Measurements from ENCODE around the gene CELF3.
"Not testable (repeated sequence)": the region's sequence is repeated elsewhere in the genome, so short reads cannot be mapped to it uniquely, and the experiment has no call there.

Gene CELF3

DNA sequence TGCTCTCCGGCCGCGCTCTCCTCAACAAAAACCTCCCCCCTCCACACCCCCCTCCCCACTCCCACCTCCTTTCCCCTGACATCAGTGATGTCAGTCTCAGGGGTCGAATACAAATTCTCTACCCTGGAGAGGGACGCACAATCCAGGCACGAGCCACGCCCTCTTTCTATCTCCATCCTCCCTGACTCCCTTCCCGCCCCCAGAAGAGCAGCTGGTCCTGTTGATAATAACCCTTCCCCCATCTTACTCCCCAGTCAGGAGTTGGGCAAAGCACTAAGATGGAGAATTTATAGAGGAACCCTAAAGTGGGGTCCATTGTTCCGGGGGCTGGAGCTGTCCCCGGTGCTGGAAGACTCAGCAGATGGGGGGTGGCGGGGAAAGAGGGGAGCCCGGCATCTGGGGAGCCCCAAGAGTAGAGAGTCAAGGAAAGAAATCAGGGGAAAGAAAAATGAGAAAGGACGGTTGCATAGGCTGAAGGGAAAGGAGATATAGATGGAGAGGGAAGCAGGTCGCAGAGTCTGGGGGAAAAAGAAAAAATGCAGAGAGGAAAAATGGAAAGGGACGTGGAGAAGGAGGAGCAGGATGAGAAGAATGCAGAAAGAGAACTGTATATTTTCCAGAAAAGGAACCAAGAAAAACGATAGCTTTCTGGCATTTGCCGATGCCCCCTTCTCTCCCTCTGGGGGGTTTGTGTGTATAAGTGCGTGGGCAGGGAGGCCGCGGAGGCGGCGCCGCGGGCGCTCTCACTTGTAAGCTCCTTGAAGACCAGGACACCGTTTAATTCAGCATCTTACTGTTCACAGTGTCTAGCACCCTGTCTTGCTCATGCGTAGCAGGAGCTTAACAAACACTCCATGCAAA is at the start of gene CELF3:
CELF3 (minus strand) TSS at position 33 of the 861 bp plus-strand sequence. CDS start 783 bp downstream, outside the sequence.
- DNase-seq (ENCODE audit: low spot score): peak; percentile 44

DNA sequence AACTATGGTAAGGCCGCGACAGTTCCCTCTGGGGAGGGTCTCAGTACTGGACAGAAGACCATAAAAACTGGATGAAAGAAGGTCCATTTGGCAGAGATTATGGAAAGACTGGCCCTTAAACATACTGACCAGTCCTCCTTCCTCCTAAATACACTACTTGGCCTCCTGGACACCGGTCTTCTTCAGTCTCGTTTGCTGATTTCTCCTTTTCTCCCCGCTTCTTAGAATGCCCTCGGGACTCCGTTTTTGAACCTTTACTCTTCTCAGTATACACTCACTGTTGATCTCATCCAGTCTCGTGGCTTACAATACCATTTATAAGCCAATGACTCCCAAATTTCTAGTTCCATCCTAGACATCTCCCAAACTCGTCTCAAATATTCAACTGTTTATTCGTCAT is 47.4 kb upstream of the CELF3 start:
- DNase-seq (ENCODE audit: low spot score): no peak

DNA sequence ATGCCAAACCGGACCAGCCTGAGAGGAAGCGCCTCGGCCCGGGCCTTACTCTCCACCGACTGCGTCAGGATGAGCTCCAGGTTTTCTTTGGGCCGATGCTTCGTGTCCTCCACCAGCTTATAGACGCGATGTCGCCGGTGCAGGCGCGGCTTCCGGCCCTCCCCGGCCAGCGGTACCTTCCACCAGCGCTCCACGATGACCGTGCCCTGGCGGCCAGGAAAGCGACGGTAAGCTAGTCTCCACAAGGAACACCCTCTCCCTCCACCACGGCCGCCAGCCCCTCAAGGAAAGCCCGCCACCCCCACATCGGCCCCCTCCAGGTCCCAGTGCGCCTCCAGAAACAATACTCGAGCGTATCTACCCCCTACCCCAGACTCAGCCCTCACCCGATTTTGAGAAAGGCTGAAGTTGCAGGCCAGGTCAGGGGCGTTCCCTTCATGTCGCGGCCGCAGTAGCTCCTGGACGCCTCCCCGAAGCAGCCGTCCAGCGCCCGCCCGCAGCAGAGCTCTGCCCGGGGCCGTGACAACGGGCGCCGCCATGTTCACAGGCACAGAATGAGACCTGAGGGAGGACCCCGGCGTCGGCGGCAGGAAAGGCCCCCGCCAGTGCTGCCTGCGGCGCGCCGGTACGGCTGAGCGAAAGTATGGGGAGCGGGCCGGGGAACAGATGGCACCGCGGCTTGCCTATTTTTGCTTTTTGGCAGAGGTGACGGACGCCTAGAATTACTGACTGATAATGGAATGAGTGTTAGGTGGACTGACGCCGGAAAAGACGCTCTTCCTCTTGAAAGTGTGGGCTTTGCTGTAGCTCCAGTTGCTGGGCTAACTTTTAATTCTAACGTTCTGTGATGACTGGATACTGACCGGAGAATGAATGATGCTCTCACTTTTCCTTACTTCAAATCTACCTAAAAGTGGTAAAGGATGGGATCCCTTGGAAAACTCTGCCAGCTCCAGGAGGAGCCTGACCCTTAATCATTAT is 46.6 kb upstream of the CELF3 start, which contains the start of gene MRPL9:
MRPL9 (minus strand) TSS at position 556 of the 981 bp plus-strand sequence; CDS start at position 539, 17 bp downstream.
- DNase-seq (ENCODE audit: low spot score): peak; percentile 93

DNA sequence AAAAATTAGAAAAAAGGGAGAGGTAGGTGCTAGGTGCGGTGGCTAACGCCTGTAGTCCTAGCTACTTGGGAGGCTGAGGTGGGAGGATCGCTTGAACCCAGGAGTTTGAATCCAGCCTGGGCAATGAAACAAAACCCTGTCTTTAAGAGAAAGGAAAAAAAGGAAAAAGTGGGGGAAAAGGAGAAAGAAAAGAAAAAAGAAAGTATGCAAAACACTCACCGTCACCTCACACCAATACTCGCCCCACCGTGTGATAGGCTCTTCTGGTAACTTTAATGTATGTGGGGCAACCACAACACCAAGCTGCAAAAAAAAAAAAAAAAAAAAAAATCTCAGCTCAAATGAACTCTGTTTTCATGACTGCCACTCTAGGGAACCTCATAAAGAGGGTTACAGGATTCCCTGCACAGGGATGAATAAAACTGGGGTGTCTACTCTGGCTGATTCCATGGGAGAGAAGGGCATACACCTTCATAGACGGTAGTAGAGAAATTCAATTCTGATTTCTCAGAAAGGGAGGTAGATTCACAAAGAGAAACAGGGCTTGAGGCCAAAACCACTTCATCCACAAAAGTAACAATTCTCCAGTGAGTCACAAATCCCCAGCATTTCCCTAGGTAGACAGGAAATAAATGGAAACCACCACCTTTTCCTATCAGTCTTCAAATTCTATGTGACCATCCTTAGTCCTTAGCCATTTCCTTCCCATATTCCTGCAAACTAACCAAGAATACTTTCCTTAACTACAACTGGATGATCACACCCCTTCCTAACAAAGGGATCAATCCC is 44.2 kb upstream of the CELF3 start:
- DNase-seq (ENCODE audit: low spot score): no peak

DNA sequence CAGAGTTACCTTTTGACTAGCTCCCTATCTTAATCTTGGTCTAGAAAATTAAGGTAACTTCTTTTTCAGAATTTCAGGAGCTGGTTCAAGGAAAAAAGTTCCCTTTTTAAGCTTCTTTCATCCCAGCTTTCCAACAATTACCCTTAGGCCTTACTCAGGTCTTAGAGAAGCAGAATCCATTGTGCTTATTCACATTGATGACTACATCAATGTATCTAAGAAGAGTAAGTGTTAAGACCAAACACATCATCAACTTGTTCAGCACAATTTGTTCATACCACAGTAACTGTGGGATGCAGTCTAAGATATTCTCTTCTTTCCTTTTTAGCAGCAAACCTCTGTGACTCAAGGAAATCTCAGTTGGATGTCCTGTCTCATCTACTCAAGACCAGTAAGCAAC is 42.6 kb upstream of the CELF3 start:
- DNase-seq (ENCODE audit: low spot score): no peak

DNA sequence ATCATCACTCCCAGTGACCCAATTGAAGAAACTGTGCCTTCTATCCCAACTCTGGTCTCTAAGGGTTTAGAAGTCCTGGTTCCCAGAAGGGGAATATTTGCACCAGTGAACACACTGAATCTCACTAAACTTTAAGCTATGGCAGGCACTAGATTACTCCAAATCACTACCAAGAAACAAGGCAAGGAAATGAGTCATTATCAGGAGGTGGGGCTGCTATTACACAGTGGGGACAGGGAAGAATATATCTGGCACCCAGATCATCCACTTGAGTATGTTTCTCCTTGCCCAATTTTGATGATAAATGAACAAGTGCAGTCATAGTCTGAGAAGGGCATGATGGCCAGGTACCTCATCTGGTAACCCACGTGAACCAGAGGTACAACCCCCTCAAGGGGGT is 39.7 kb upstream of the CELF3 start:
- DNase-seq (ENCODE audit: low spot score): peak; percentile 37

DNA sequence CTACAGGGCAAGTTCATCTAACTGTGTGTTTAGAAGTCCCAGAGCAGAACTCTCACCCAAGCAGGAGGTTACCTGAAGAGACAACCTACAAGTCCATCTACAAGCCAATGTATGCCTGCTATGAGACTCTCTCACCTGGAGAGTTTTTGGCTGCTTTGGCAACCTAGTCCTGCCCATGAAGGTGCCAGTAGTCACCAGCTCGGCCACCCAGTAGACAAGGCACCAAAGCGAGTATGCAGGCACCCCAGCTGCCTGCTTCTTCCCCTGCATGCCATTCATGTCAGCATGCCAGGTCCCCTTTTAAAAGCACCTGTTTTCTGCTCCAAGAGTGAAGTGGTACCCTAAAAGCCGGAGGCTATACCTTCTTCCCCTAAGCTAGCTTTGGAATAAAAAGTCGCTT is 24.9 kb upstream of the CELF3 start:
- no peak for DNase-seq (ENCODE audit: low spot score)

DNA sequence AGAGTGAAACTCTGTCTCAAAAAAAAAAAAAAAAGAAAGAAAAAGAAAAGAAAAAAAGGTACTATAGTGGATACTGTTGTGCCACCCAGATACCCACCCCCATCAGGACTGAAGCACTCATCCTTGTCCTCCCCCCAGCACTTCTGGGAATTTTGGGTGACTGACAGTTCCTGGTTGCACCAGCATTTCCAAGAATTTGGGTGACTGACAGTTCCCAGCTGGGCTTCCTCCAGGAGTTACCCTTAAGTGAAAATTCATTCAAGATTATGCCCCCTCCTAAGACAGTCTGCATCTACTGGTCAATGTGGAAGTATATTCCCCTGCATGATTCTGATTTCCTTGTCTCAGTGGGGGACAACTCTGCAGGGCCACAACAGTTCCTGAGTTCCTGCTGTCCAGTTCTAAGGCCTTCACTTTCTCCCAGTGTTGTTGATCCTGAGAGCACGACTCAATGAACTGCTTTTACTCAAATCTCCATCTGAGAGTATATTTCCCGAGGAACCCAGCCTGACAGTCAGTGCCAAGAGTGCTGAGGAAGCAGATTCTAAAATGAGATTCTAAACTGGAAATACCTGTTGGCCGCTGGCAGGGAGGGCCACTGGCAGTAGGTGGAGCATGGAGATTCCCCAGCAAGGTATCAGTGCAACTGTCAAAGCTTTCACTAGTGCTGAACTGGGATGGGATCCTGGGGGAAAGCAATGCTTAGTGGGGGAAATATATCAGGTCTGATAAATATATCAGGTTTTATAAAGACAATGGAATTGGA is 23.2 kb upstream of the CELF3 start:
- DNase-seq (ENCODE audit: low spot score): no peak

DNA sequence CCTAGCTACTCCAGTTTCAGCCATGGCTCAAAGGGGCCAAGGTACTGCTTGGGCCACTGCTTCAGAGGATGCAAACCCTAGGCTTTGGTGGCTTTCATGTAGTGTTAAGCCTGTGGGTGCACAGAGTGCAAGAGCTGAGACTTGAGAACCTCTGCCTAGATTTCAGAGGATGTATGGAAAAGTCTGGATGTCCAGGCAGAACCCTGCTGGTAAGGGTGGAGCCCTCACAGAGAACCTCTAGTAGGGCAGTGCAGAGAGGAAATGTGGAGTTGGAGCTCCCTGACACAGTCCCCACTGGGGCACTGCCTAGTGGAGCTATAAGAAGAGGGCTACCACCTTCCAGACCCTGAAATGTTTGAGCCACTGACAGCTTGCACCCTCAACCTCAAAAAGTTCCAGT is 20.9 kb upstream of the CELF3 start:
- no peak for DNase-seq (ENCODE audit: low spot score)

DNA sequence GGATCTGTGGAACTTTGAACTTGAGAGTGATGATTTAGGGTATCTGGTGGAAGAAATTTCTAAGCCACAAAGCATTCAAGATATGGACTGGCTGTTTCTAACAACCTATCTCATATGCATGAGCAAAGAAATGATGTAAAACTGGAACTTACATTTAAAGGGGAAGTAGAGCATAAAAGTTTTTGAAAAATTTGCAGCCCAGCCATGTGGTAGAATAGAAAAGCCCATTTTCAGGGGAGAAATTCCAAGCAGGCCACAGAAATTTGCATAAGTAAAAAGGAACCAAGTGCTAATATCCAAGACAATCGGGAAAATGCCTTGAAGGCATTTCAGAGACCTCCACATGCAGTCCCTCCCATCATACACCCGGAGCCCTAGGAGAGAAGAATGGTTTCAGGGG is 20.4 kb upstream of the CELF3 start:
- no peak for DNase-seq (ENCODE audit: low spot score)

DNA sequence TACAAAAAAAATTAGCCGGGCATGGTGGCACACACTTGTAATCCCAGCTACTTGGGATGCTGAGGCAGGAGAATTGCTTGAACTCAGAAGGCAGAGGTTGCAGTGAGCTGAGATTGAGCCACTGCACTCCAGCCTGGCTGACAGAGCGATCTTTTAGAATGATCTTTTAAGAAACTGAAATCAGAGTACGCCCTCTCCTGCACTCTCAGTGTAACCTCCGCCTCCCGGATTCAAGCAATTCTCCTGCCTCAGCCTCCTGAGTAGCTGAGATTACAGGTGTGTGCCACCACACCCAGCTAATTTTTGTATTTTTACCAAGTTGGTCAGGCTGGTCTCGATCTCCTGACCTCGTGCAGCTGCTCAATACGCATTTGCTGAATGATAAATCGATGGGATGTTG is 17.4 kb upstream of the CELF3 start:
- DNase-seq (ENCODE audit: low spot score): not testable (repeated sequence)

DNA sequence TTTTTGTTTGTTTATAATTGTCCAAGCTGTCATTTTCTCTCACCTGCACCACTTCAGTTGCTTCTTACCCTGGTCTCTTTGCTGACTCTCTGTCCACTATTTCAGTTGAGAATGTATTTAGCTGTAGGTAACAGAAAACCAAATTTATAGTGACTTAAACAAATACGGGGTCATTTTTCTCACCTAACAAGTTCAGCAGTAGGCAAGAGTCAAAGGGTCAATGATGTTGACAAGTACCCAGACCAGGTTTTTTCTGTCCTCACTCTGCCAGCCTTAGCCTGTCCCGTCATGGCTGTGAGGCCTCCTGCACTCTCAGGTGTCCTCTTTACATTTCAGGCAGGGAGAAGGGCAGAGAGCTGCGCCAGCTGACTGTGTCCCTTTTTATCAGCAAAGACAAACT is 16.5 kb upstream of the CELF3 start:
- DNase-seq (ENCODE audit: low spot score): no peak

DNA sequence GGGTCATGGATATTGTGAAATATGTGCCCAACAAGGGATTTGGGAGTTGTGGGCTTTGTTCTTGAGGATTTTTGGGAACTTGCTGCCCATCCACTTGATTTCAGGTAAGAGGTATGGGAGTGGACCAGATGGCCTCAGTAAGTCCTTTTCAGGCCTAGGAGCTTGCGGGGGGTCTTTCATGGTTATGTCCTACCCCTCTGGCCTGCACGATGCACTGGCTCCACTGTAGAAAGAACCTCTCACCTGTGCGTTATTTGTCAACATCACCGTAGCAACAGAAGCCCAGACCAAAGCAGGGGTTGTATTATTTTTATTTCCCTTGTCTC is 13.3 kb upstream of the CELF3 start:
- no peak for DNase-seq (ENCODE audit: low spot score)

DNA sequence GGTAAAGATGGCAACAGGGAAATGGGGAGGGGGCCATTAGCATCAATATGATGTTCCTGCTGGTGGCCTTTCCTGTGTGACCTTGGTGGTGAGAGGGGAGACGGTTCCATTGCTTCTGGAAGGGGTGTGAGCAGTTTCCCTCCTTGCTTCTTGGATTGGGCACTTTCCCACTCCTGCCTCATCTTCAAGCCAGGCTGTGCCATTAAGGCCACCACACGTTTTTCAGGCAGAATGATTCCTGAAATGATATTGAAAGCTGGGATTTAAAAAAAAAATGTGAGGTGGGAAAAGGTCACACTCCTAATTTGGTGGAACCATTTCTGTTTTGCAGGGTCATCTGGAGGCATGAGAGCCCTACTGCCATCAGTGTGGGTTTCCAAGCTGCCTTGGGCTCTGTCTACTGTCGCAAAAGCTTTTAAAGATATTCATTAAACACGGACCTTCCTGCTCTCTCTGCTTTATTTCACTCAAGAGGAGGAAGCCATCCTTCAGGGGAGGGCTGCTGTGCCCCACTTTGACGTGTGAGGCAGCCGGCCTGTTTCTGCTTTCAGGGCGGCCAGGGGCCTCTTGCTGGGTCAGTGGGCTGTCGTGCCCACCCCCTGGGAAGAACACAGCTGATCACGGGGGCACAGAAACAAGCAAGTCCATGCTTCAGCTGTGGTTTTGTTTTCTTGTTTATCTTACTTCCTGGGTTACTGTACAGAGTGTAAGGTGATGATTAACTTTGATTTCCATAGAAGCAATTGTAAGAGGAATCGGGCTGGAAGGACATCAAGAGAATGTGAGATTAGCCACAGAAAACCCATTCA is 12.8 kb upstream of the CELF3 start:
- DNase-seq (ENCODE audit: low spot score): no peak

DNA sequence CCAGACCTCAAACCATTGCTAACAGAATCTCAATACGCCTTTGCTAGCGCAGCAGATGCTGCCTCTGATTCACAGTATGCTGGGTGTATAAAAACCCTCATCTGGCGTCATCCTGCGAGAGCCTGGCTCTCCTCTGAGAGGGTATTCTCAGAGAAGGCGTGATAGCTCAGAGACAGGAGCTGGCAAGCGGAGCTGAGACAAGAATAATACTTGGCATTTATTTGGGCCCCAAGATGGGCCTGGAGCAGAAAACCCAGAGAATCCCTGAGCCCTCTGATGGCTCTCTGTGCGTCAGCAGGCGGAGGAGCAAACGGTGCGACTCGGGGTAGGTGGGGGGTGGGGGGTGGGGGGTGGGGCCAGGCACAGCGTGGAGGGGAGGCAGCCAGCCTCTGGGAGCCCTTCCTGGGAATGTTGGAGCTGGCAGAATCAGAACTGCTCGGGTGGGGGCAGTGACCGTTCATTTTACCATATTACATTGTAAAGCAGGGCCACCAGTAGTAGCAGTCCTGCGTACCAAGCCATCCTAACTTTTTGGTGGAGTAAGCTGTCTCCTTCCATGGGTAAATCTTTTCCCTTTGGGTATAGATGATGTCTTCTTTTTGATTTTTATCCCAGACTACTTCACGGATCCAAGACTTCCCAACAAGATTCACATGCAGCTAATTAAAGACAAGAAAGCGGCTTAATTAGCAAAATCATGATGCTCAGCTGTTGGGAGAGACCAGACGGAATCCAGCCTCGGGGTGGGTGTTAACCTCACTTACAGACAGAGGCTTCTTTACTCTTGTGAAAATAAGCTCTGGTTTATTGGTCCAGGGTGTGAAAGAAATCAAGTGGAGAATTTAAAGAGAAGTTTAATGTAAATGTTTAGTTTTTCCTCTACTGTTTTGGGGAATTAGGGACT is 11.8 kb upstream of the CELF3 start:
- no peak for DNase-seq (ENCODE audit: low spot score)

DNA sequence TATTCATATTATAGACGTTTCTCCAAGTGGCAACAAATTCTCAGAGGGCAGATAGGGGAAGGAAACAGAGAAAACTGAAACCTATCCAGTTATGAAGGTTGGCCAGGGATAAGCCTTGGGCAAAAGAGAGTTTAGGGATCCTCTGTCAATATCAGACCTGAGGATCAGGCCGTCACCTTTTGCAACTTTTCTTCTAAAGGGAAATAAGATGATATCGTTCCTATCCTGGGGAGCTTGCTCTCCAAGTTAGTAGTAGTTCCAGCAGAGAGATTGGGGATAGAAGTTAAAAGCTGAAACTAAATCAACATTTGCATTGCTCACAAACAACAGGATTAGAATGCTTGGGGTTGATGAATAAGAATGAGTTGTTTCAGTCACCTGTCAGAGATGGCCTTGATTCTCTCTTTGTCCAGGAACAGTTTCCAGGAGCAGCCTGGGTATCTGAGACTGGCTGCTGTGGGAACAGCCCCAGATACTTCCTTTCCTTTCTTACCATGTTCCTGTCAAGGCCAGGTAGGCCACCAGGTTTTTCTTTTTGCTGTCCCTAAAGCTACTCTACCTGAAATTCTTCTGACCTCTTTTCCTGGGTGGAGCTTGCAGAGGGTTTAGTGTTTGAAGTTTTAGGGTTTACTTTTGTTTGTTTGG is 7.2 kb upstream of the CELF3 start:
- no peak for DNase-seq (ENCODE audit: low spot score)

DNA sequence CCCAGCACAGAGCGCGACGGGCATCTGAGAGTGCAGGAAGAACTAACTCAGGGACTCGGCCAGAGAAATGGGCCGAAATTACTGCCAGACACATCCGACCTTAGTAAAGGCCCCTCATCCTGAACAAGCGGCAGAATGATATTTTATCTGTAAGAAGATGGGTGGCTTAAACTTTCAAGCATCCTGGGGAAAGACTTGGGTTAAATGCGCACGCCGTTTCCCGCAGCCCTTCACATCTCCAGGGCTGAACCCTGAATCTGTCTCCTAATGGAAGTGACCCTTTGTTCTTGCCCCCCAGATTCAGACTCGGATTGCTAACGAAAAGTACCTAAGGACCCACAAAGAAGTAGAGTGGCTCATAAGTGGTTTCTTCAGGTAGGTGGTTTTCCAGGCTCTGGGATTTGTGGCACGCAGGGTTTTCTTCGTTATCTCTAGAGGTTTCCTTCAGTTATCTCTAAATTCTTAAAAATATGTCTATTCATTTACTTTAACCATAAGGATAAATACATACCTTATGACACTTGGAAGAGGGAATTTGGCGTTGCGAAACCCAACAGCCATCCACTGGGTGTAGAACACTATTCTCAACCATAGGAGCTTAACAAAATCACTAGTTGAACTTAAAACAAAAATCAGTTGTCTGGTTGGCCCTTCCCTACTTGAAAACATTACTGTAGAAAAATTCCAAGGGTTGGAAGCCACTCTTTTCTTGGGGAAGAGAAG is 5.3 kb upstream of the CELF3 start:
- no peak for DNase-seq (ENCODE audit: low spot score)
